ENCODE data around the gene CDC42BPA. TPM values are rescaled to one million over a fixed set of nuclear protein-coding genes. Genes with fewer than 3 reads are reported as not detected.

Gene CDC42BPA
- total RNA-seq, 4 donors from 2014 or later, result 47.0 to 58.6 (median 54.8) TPM

DNA sequence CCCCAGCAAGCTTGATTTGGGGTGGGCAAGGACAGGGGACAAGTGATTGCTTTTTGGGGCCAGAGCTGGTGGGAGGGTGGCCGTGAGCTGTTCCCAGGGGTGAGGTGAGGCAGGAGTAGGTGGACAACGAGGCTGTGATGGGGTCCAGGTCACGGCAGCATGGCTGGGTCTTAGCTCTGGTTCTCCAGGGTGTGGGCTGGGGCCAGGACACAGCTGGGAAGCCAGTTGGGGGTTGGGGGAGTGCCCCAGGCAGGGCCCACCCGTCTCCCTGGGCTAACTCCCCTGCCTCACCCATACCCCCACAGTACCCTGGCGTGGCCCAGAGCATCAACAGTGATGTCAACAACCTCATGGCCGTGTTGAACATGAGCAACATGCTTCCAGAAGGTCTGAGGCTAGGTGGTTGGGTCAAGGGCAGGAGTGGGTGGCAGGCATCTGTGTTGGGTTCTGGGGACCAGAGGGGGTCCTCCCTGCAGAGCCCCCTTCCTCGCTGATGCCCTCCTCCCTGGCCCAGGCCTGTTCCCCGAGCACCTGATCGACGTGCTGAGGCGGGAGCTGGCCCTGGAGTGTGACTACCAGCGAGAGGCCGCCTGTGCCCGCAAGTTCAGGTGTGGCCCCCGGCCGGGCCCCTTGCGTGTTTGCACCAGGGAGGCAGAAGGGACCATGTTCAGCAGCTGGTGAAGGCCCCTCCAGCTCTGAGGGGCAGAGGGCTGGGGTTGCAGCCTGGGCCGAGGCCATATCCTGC lies 334.9 kb downstream of the CDC42BPA start:
- H3K36me3 ChIP-seq, result peaks cover 0 to 87% (median 10%) of the 10 kb centered on the region in 3 donors
- WGBS, 2 donors, result 84 to 92% methylated on average over 7 to 17 of the region's 18 CpGs

DNA sequence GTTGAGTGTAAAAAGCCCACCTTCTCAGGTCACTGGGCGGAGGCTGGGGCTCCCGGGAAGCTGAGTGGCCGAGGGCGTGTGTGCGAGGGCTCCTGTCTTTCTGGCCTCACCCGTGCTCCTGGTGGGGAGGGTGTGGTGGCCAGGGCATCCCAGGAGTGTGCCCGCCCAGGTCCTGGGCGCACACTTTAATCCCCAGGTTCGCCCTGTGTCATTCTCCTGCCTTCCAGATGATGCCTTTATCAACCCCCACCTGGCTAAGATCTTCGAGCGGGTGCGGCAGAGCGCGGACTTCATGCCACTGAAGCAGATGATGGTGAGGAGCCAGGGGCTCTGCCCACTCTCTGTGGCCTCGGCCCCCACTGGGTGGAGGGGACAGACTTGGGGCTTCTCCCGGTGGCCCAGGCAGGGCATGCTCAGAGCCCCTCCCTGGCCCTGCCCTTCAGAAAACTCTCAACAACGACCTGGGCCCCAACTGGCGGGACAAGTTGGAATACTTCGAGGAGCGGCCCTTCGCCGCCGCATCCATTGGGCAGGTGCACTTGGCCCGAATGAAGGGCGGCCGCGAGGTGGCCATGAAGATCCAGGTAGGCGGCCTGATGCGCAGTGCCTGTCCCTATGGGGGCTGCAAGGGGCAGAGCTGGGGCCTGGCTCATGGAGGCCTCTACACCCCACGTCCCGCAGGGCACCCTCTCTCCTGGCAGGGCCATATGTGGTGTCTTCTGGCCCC lies 335.7 kb downstream of the CDC42BPA start:
- no peak overlapping the region for H3K4me3 ChIP-seq
- H3K9me3 ChIP-seq, result peaks cover 0 to under 1% (median 0%) of the 10 kb centered on the region in 4 donors
- no peak for DNase-seq (ENCODE audit: low spot score in 2 of 2)
- H3K4me1 ChIP-seq, result peaks cover 0 to 16% (median 0%) of the 10 kb centered on the region in 4 donors
- H3K27me3 ChIP-seq, result no peaks in the 10 kb centered on the region
- TF ChIP-seq, protein P1, sequence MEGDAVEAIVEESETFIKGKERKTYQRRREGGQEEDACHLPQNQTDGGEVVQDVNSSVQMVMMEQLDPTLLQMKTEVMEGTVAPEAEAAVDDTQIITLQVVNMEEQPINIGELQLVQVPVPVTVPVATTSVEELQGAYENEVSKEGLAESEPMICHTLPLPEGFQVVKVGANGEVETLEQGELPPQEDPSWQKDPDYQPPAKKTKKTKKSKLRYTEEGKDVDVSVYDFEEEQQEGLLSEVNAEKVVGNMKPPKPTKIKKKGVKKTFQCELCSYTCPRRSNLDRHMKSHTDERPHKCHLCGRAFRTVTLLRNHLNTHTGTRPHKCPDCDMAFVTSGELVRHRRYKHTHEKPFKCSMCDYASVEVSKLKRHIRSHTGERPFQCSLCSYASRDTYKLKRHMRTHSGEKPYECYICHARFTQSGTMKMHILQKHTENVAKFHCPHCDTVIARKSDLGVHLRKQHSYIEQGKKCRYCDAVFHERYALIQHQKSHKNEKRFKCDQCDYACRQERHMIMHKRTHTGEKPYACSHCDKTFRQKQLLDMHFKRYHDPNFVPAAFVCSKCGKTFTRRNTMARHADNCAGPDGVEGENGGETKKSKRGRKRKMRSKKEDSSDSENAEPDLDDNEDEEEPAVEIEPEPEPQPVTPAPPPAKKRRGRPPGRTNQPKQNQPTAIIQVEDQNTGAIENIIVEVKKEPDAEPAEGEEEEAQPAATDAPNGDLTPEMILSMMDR (IDR thresholded peaks at IDR 0.05), result no peak
- TF ChIP-seq EP300 (IDR thresholded peaks at IDR 0.05) (no peak), POLR2A (IDR thresholded peaks at IDR 0.05) (no peak)
- 92 to 96% methylated on average over 22 to 29 of the region's 31 CpGs for WGBS, 2 donors
- H3K27ac ChIP-seq, result no peak overlapping the region
- H3K36me3 ChIP-seq, result peaks cover 0 to 87% (median 10%) of the 10 kb centered on the region in 3 donors

More for the DNA sequence above, 334.9 kb downstream of the CDC42BPA start:
- Histone ChIP-seq H3K4me1 (peaks cover 0 to 16% (median 0%) of the 10 kb centered on the region in 4 donors), H3K4me3 (no peak overlapping the region), H3K27me3 (no peaks in the 10 kb centered on the region), H3K27ac (no peak overlapping the region), H3K9me3 (peaks cover 0 to 8% (median 0%) of the 10 kb centered on the region in 4 donors)
- TF ChIP-seq POLR2A (IDR thresholded peaks at IDR 0.05) (no peak), EP300 (IDR thresholded peaks at IDR 0.05) (no peak)
- TF ChIP-seq, protein P1 (IDR thresholded peaks at IDR 0.05), result no peak
- DNase-seq (ENCODE audit: low spot score in 2 of 2), result no peak

DNA sequence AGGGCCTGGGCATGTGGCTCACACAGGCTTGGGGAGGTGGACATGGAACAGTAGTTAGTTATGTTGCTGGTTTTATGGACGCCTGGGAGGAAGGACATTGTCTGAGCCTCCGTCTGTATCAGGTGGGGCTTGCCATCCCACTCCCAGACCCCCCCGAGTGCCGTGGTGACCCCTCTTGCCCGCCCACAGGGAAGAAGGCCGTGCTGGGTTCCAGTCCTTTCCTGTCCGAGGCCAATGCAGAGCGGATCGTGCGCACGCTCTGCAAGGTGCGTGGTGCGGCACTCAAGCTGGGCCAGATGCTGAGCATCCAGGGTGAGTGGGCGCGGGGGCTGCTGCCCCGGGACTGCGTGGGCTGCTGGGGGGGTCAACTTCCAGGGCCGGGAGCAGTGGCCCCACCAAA lies 336.5 kb downstream of the CDC42BPA start:
- Histone ChIP-seq H3K9me3 (no peaks in the 10 kb centered on the region), H3K36me3 (peaks cover 0 to 87% (median 10%) of the 10 kb centered on the region in 3 donors), H3K4me1 (peaks cover 0 to 16% (median 0%) of the 10 kb centered on the region in 4 donors), H3K27me3 (no peaks in the 10 kb centered on the region), H3K27ac (no peak overlapping the region), H3K4me3 (no peak overlapping the region)
- WGBS, 2 donors, result 82 to 85% methylated on average over 18 of the region's 18 CpGs
- DNase-seq (ENCODE audit: low spot score in 2 of 2), result no peak
- TF ChIP-seq EP300 (IDR thresholded peaks at IDR 0.05) (no peak), POLR2A (IDR thresholded peaks at IDR 0.05) (no peak)
- TF ChIP-seq, protein P1 (IDR thresholded peaks at IDR 0.05), result no peak

DNA sequence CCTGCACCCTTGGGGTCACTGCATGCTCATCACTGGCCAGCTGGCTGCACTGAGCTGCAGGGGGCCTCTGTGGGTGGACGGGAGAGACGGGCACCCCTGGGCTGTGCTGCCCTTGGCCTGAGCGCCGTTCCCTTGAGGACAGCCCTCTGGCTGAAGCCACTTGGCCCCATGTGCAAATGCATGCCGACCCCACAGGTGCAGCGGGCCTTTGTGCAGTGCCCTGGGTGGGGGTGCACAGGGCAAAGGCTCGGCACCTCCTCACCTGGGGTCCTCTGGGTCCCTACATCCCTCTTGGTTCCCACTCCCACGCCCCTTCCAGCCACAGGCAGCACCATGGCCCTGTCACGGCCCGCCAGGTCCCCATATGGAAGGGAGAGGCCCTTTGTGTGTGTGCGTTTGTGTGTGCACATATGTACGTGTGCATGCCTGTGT lies 336.9 kb downstream of the CDC42BPA start:
- Histone ChIP-seq H3K36me3 (peaks cover 0 to 84% (median 10%) of the 10 kb centered on the region in 3 donors), H3K27ac (no peak overlapping the region), H3K4me1 (peaks cover 0 to 16% (median 0%) of the 10 kb centered on the region in 4 donors), H3K4me3 (no peak overlapping the region), H3K27me3 (no peaks in the 10 kb centered on the region), H3K9me3 (no peaks in the 10 kb centered on the region)
- no peak for DNase-seq (ENCODE audit: low spot score in 2 of 2)
- TF ChIP-seq EP300 (IDR thresholded peaks at IDR 0.05), result no peak
- no peak for TF ChIP-seq POLR2A (IDR thresholded peaks at IDR 0.05)
- TF ChIP-seq, protein P1 (IDR thresholded peaks at IDR 0.05), result no peak
- WGBS, 2 donors, result 85 to 90% methylated on average over 9 to 11 of the region's 12 CpGs
